ENCODE results near the gene AKT3. TPM values are rescaled to one million over a fixed set of nuclear protein-coding genes. Genes with fewer than 3 reads are reported as not detected.
A peak's percentile ranks its signal among the peaks of the same experiment; 100 is the strongest.

AKT3 gene
- total RNA-seq, 1 experiment from 2014 or later, result 133 TPM

DNA sequence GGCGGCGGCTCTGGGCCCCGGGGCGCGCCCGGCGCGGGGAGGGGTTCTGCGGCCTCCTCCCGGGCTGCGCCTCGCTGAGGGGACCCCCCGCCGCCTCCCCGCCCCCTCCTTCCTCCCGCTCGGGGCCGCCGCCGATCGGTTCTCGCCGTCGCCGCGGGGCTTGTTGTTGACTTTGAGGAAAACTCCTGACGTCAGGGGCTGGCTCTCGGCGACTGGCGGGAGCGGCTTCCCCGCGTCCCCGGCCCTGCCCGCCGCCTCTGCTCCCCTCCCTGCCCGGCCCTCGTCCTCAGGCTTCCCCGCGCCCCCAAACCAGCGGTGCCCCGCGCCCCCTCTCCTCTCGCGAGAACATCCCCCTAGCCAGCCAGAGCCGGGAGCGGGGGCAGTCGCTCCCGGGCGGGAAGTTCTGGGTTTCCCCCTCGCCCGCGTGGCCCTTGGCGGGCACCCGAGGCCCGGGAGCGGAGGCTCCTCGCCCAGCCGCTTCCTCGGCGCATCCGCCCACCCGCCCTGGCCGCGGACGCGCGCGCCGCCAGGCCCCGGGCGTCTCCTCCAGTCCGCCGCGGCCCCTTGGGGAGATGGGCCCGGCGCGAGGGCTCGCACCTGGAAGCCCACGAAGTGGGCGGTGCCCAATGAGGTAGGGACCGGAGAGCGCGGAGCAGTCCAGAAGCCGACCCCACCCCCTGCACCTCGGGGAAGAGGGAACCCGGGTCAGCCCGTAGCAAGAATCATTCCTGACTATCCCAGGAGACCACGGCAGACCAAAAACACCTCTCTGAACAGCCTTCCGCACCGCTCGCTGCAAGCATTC, 611 bp upstream of the AKT3 start:
- CTCF ChIA-PET, result no interaction called here
- Histone ChIP-seq H3K79me2 (ENCODE audit: low read depth) (peaks cover 70% of the 10 kb centered on the region), H3K36me3 (ENCODE audit: low read depth) (no peaks in the 10 kb centered on the region)

DNA sequence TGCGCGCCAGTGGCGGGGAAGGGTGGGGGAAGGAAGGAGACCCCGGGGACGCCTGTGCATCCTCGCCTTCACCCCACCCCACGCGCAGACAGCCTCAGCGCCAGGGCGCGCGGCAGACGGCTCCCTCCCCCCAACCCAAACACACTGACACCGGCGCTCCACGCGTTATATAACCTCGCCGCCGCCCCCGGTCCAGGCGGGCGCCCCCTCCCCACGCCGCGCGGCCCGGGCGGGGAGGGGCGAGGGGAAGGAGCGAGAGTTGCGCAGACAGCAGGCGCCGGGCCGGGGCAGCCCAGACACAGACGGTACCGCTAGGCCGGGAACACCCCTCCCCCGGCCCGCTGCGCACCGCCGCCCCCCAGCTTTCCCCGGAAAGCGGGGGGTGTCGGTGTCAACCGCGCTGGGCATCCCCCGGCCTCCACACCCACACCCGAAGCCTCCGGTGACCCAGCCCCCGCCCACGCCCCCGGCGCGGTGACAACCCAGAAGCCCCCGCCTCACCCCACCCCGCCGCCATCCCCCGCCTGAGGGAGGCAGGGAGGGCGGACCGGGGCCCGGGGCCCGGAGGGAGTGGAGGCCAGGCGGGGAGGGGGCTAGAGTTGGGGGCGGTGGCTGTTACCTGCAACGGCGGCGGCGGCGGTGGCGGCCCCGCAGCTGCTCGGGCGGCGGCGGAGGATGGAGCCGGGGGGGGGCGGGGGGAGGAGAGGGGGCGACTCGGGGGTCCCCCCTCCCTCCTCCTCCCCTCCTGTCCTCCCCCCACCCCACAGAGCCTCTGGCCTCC, 432 bp downstream of the AKT3 start:
- intact Hi-C loops (cut with micrococcal nuclease; ENCODE audit: unreplicated experiment), result loop anchor here (1.0 to 10.0 kb wide), 7 partner anchors 68 to 605 kb away; partner anchors contain the start of gene ADSS2
- Histone ChIP-seq H3K27ac (peak overlapping the region; percentile 70), H3F3A (ENCODE audit: insufficient read depth, low read depth) (peaks cover 27% of the 10 kb centered on the region), H3K4me2 (peak overlapping the region; percentile 88), H3K4me3 (peak overlapping the region; percentile 69), H3K9me2 (ENCODE audit: insufficient read depth) (no peaks in the 10 kb centered on the region), H4K20me1 (ENCODE audit: insufficient read depth) (no peaks in the 10 kb centered on the region; the same call in 1 of the 2 replicates), H3K79me2 (ENCODE audit: low read depth) (peaks cover 80% of the 10 kb centered on the region), H3K36me3 (ENCODE audit: low read depth) (0 out of 2 replicates have a peak, but pooled peaks cover 2% of the 10 kb centered on the region), H3K4me1 (replicated peaks; ENCODE audit: insufficient read depth) (peaks cover 49% of the 10 kb centered on the region), H2AFZ (peak overlapping the region; percentile 59; the same call in 1 of the 2 replicates), H3K9me3 (ENCODE audit: insufficient read depth, low read depth) (no peaks in the 10 kb centered on the region), H3K27me3 (ENCODE audit: insufficient read depth, low read depth) (no peaks in the 10 kb centered on the region)
- DNase-seq, result peak in 1 of 2 experiments; percentile 19
- TF ChIP-seq, protein P1, sequence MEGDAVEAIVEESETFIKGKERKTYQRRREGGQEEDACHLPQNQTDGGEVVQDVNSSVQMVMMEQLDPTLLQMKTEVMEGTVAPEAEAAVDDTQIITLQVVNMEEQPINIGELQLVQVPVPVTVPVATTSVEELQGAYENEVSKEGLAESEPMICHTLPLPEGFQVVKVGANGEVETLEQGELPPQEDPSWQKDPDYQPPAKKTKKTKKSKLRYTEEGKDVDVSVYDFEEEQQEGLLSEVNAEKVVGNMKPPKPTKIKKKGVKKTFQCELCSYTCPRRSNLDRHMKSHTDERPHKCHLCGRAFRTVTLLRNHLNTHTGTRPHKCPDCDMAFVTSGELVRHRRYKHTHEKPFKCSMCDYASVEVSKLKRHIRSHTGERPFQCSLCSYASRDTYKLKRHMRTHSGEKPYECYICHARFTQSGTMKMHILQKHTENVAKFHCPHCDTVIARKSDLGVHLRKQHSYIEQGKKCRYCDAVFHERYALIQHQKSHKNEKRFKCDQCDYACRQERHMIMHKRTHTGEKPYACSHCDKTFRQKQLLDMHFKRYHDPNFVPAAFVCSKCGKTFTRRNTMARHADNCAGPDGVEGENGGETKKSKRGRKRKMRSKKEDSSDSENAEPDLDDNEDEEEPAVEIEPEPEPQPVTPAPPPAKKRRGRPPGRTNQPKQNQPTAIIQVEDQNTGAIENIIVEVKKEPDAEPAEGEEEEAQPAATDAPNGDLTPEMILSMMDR (conservative IDR thresholded peaks at IDR 0.05), result no peak
- no peak for TF ChIP-seq EZH2 (IDR thresholded peaks at IDR 0.05; ENCODE audit: low read depth)
- no TSS peak for BruUV-seq (replicated peaks)
- POLR2A ChIA-PET (ENCODE audit: unreplicated experiment), result interaction anchor here (0.6 to 1.1 kb wide), 5 partner anchors 43 to 376 kb away, joined by 3 to 12 read pairs (median 8); no protein-coding TSS in a partner anchor
- CTCF ChIA-PET, result interaction anchor here (0.7 kb wide), 1 partner anchor 382 kb away, joined by 3 read pairs; no protein-coding TSS in a partner anchor

More for the DNA sequence above, 611 bp upstream of the AKT3 start:
- POLR2A ChIA-PET (ENCODE audit: unreplicated experiment), result interaction anchor here (1.0 to 1.1 kb wide), 2 partner anchors 74 to 76 kb away, joined by 8 to 9 read pairs; no protein-coding TSS in a partner anchor
- Histone ChIP-seq H3K27ac (peak overlapping the region; percentile 85), H3F3A (ENCODE audit: insufficient read depth, low read depth) (peaks cover 27% of the 10 kb centered on the region), H3K4me1 (replicated peaks; ENCODE audit: insufficient read depth) (peaks cover 49% of the 10 kb centered on the region), H3K9me2 (ENCODE audit: insufficient read depth) (no peaks in the 10 kb centered on the region), H3K4me2 (peak overlapping the region; percentile 97), H3K9me3 (ENCODE audit: insufficient read depth, low read depth) (no peaks in the 10 kb centered on the region), H4K20me1 (ENCODE audit: insufficient read depth) (no peaks in the 10 kb centered on the region; the same call in 1 of the 2 replicates), H2AFZ (peak overlapping the region; percentile 88), H3K4me3 (peak overlapping the region; percentile 69), H3K27me3 (ENCODE audit: insufficient read depth, low read depth) (no peaks in the 10 kb centered on the region)
- peak; percentile 70 to 92 for DNase-seq
- TF ChIP-seq, protein P1 (conservative IDR thresholded peaks at IDR 0.05), result no peak
- no peak for TF ChIP-seq EZH2 (IDR thresholded peaks at IDR 0.05; ENCODE audit: low read depth)
- intact Hi-C loops (cut with micrococcal nuclease; ENCODE audit: unreplicated experiment), result loop anchor here (1.0 to 10.0 kb wide), 6 partner anchors 67 to 604 kb away; partner anchors contain the start of gene ADSS2
- BruUV-seq (replicated peaks), result no TSS peak

DNA sequence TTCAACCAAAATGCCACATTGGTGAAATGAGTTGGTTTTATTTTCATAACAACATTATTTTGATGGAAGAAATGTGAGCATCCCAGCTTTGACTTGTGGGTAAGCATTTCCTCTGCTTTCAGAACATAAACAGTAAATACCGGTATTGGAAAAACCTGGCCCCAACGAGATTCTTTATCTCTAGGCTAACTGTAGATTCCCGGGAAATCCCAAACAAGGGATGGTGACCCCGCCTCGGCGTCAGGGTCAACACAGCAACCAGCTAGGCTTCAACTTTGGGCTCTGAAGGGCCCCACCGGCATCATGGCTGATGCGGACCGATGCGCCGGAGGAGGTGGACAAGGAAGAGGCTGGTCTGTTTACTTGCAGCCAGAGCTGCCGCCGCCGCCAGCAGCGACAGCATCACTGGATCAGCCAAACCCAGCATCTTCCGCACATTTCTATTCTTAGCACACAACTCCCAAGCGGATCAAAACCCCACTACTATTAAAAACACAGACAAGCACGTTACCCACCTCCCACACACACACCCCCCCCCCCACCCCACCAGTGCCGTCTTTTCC, 1.1 kb downstream of the AKT3 start:
- CTCF ChIA-PET, result no interaction called here

More for the DNA sequence above, 1.1 kb downstream of the AKT3 start:
- Histone ChIP-seq H3K4me2 (peak overlapping the region; percentile 88), H3K9me2 (ENCODE audit: insufficient read depth) (no peaks in the 10 kb centered on the region), H3K9me3 (ENCODE audit: insufficient read depth, low read depth) (no peaks in the 10 kb centered on the region), H3K36me3 (ENCODE audit: low read depth) (0 out of 2 replicates have a peak, but pooled peaks cover 8% of the 10 kb centered on the region), H3K4me1 (replicated peaks; ENCODE audit: insufficient read depth) (peaks cover 52% of the 10 kb centered on the region), H4K20me1 (ENCODE audit: insufficient read depth) (no peaks in the 10 kb centered on the region; the same call in 1 of the 2 replicates), H2AFZ (peak overlapping the region; percentile 59), H3K27ac (peak overlapping the region; percentile 70), H3K27me3 (ENCODE audit: insufficient read depth, low read depth) (no peaks in the 10 kb centered on the region), H3K79me2 (ENCODE audit: low read depth) (peaks cover 84% of the 10 kb centered on the region), H3F3A (ENCODE audit: insufficient read depth, low read depth) (peaks cover 34% of the 10 kb centered on the region), H3K4me3 (peak overlapping the region; percentile 69)
- peak; percentile 37 to 62 for DNase-seq
- no peak for TF ChIP-seq EZH2 (IDR thresholded peaks at IDR 0.05; ENCODE audit: low read depth)
- TF ChIP-seq, protein P1 (conservative IDR thresholded peaks at IDR 0.05), result no peak
- POLR2A ChIA-PET (ENCODE audit: unreplicated experiment), result no interaction called here
- intact Hi-C loops (cut with micrococcal nuclease; ENCODE audit: unreplicated experiment), result loop anchor here (1.0 to 10.0 kb wide), 3 partner anchors 78 to 504 kb away; no protein-coding TSS in a partner anchor
- TSS peak; percentile 68 for BruUV-seq (replicated peaks)

Measured in PC-9 (cell line).